8988T (cell line): ENCODE results near the gene CSN1S1.
"Not testable (repeated sequence)": the region's sequence is repeated elsewhere in the genome, so short reads cannot be mapped to it uniquely, and the experiment has no call there.

Experiments used
- DNase-seq: peaks from one replicate; pipeline ENCODE4 v3.0.0; 2011

The CSN1S1 gene

DNA sequence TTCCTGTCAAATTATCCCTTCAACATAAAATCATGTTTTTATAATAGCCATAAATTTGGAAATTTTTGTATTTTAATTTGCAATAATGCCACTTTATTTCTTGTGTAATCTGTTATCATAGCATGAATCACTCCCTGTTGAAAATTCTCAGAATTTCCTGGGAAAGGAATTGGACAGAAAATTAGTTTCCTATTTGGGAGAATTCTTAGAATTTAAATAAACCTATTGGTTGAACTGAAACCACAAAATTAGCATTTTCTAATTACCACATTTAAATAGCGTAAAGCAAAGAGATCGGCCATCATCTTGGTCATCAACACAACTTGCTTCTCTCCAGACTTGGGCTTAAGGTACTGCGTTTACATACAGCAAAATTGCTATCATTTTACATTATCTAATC, at the start of gene CSN1S1:
TSS of gene CSN1S1 (plus strand) at position 301 of the 400 bp plus-strand sequence. CDS start 1,488 bp downstream, outside the sequence.
- DNase-seq = no peak

GRCh38 chr4:69881173-69881773, 49.6 kb upstream of the CSN1S1 start:
- DNase-seq = no peak

DNA sequence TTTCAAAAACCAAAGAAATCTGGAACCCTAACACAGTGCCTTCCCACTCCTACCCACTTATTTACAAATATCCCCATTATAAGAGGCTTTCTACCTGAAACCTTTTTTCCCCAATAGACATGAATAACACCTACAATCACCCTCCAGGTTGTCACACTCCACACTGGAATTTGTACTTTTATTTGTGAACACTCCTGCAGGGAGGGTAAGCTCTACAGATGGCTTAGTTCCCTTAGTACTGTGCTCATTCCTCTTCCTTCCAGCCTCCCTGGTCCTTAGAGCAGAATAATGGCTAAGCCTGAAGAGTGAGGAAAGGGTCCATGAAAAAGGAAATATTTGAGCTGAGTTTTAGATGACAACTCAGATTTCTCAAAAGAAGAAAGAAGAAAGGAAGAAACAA, 48.7 kb upstream of the CSN1S1 start:
- no peak for DNase-seq

GRCh38 chr4:69888336-69888735, 42.5 kb upstream of the CSN1S1 start:
- no peak for DNase-seq

GRCh38 chr4:69894186-69894585, 36.7 kb upstream of the CSN1S1 start:
- no peak for DNase-seq

DNA sequence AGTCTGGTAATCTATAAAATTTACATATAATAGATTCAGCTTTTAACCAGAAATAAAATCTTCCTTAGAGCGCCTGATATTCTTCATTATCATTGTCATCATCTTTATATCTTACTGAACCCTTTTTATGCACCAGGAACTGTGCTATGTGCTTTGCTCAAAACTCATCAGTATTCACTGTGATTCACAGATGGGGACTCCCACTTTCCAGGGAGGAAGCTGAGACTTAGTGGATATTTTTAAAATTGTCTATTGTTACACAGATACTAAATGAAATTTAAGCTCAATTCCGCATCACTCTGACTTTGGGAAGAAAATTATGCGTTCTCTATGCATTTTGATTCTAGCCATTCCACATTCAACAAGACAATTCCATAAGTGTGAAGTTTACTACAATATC, 36.1 kb upstream of the CSN1S1 start:
- no peak for DNase-seq

DNA sequence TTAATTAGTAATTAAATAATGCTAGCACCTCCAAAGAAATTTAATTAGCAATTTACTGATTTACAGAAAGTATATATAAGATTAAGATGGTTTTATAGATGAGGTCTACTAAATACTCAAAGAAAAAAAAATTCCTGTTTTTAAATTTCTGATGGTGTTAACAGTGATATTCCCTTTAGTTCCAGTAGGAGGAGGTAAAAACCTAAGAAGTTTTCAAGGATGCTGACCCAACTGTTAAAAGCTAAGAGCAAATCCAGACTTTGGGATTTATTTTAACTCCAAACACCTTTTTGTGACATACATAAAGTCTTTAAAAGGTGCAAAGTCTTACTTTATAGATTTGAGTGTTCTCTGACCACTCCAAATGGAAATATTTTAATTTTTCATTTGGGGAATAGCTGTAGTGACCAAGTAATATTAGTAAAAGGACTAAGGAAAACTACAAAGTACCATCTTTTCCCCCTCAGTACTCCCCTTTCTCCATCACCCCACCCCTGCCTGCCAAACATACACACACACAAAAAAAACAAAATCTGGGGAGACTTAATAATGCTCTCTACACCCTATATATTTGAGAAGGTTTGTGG, 34.2 kb upstream of the CSN1S1 start:
- no peak for DNase-seq

GRCh38 chr4:69907151-69907550, 23.7 kb upstream of the CSN1S1 start:
- no peak for DNase-seq

DNA sequence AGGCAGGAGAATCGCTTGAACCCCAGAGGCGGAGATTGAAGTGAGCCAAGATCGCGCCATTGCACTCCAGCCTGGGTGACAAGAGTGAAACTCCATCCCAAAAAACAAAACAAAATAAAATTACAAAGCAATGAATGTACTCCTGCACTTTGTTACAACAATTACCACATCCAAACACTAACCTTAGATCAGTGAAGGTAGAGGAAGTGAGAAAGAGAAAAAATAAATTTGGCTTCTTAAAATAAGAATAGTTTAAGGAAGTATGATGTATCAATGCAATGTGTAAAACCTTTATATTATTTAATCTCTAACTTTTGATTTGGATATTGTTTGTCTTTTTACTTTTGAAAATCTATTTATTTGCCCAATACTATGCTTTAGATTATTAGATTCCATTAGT, 21.7 kb upstream of the CSN1S1 start:
- DNase-seq = no peak

DNA sequence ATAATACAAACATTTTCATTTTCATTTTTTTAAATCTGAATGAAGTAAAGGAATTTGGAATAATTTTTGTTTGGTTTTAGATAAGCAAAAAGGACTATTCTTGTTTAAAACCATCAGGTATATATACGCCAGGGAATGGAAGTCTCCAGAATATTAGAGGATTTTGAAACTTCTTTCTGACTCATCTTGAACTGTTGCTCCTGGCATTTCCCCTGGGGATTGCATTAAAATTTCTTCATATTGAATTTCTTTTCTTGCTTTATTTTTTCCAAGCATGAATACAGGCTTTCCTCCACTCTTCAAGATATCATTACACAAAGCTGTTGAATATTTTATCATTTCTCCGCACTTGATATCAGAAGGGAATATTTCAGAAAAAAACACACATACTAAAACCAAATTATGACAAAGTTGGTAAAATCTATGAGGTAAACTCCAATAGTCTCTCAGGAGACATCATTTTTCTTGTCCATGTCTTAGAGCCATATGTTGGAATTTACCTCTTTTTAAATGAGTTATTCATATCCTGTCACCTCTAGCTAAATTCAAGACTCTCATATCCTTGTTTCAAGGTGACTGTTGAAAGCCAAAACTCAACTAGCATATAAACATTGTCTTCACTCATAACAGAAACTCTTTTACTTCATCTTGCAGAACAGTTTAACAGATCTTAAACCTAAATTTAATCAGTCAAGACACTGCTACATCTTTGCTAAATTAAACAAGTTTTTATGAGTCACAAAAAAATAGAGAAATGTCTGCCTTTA, 20.7 kb upstream of the CSN1S1 start:
- no peak for DNase-seq

DNA sequence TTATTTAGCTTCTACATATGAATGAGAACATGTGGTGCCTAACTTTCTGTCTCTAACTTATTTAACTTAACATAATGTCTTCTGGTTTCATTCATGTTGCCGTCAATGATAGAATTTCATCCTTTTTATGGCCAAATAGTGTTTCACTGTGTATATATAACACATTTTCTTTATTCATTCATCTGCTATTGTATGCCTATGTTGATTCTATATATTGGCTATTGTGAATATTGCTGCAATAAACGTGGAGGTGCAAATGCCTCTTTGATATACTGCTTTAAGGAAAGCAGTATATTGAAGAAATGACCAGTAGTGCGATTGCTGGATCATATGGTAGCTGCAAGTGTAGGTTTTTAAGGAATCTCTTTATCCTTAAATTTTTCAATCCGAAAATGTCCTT, 10.0 kb upstream of the CSN1S1 start:
- no peak for DNase-seq

DNA sequence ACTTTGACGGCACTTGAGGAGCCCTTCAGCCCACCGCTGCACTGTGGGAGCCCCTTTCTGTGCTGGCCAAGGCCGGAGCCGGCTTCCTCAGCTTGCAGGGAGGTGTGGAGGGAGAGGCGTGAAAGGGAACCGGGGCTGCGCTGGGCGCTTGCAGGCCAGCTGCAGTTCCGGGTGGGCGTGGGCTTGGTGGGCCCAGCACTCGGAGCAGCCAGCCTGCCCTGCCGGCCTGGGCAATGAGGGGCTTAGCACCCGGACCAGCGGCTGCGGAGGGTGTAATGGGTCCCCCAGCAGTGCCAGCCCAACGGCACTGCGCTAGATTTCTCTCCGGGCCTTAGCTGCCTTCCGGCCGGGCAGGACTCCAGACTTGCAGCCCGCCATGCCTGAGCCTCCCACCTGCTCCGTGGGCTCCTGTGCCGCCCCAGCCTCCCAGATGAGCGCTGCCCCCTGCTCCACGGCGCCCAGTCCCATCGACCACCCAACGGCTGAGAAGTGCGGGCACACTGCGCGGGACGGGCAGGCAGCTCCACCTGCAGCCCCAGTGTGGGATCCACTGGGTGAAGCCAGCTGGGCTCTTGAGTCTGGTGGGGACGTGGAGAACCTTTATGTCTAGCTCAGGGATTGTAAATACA, 7.0 kb upstream of the CSN1S1 start:
- not testable (repeated sequence) for DNase-seq

DNA sequence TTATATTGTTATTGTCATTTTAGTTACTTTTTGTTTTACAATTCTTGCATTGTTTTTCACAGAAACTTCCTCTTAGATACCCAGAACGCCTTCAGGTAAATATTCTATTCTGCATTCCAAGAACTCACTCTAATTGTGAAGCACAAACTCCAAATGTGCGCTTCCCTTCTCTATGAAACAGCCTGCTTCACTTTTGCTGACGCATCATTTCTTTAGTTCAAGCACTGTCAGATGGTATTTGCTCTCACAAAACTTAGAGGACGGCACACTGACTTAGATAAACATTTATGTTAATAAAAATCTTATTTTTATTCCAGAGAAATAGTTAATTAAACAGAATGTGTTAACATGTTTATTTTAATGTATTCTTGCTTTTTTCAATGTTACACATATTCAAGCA, 3.3 kb downstream of the CSN1S1 start:
- no peak for DNase-seq

DNA sequence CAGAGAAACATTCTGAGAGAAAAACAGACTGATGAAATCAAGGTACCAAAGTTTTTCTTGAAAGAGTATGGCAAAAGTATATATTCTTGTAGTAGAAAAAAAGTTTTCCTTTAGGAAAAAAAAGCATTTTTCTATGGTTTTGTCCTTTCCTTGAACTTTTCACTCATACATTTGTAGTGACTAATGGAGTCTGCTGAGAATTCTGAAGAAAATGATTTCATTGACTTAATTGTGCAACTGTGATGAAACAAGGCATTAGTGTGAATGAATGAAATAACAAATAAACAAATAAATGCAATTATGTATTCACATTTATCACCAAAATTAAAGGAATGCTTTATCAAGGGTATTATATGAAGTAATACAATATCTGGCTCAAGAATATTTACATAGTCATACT, 5.7 kb downstream of the CSN1S1 start:
- no peak for DNase-seq

GRCh38 chr4:69951602-69952001, 20.7 kb downstream of the CSN1S1 start:
- DNase-seq = no peak

DNA sequence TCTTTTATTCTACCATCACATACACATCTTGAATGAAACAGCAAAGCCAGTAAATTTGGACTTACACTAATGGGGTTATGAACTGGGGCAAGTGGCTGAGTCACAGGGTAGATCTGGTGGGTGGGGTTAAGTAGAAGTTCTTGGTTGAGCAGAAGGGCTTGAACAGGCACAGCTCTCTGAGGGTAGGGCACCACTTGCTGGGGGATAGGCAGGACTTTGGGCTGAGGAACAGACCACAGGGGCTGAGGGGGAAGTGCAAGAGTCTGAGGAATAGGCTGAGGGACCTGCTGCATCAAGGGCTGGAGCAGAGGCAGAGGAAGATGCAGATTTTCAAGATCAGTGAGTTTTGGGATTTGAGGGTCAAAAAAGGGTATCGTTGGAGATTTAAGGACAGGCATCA, 26.3 kb downstream of the CSN1S1 start:
- DNase-seq = no peak

DNA sequence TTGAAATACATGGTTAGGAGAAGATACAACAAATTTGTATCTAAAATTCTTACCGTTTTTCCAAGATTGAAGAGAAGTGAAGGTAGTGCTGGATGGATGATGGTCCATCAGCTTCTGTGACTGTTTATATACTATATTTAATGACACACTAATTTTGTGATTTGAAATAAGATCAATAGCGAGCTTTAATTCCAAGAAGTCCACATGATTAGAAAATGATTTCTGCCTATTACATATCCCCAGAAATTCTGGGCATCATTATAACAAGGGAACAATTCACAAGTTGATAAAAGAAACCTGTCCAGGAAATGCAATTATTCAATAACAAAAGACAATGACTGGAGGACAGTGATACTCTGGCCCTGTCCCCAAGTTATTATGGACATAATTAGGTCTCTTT, 34.8 kb downstream of the CSN1S1 start, which contains the start of gene CSN2:
TSS of gene CSN2 (minus strand) at position 101 of the 400 bp plus-strand sequence. CDS start 4,733 bp downstream, outside the sequence.
- no peak for DNase-seq

GRCh38 chr4:69970071-69970470, 39.2 kb downstream of the CSN1S1 start:
- DNase-seq = no peak

- no peak for DNase-seq
Observed at GRCh38 chr4:69974631-69975030, 43.8 kb downstream of the CSN1S1 start.

DNA sequence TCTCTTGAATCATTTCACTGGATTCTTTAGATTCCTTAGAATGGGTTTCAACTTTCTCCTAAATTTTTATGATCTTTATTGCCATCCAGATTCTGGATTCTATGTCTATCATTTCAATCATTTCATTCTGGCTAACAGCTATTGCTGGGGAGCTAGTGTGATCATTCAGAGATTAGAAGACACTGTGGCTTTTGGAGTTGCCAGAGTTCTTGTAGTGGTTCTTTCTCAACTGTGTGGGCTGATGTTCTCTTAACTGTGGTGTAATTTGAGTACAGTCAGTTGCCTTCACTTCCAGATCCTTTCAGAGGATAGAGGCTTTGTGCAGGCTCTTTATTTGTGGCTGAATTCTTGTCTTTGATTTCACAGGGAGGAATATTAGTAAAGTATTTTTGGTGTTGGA, 46.7 kb downstream of the CSN1S1 start:
- no peak for DNase-seq

GRCh38 chr4:69984030-69984443, 53.2 kb downstream of the CSN1S1 start:
- no peak for DNase-seq

DNA sequence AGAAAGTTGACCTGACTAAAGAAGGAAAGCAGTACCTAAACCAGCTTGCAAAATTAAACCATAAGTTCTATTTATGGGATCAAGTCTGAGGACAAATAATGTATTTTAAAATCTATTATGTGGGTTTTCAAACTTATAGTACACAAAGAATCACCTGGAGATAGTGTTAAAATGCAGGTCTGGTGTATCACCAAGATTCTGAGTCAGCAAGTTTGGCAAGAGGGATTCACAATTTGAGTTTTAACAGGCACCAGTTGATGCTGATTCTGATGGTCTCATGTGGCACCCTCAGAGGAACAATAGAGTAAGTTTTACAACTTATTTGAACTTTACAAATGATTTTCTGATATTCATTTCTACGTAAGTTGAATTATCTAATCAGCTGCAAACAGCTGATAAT, 55.8 kb downstream of the CSN1S1 start:
- DNase-seq = no peak

DNA sequence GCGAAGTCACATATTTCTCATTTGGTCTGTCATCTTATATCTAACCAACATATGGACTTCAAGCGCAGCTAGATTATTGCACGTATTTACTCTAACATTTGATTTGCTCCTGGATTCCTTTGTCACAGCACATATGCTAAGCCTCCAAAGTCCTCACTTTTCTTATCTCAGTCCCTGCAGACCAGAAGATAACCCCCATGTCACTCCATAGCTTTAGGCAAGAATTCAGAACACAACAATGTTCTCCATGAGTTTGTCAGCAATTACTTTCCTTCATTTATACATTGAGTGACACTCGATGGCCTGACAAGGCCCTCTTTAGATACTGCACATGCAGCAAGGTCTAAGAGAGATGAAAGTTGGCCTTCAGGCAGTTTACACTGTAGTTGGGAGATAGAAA, 60.1 kb downstream of the CSN1S1 start:
- no peak for DNase-seq

DNA sequence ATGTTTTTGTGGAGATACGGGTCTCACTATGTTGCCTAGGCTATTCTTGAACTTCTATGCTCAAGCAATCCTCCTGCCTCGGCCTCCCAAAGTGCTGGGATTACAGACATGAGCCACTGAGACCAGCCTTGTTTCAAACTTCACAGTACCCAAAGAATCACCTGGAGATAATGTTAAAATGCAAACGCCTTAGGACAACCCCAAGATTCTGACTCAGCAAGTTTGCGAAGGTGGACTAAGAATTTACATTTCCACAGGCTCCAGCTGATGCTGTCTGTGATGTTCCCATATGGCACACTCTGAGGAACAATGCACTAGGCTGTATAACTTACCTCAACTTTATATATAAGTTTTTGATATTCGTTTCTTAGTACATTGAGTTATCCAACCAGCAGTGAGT, 63.9 kb downstream of the CSN1S1 start:
- no peak for DNase-seq
